ENCODE results near the gene SLC22A15.

SLC22A15 gene

DNA sequence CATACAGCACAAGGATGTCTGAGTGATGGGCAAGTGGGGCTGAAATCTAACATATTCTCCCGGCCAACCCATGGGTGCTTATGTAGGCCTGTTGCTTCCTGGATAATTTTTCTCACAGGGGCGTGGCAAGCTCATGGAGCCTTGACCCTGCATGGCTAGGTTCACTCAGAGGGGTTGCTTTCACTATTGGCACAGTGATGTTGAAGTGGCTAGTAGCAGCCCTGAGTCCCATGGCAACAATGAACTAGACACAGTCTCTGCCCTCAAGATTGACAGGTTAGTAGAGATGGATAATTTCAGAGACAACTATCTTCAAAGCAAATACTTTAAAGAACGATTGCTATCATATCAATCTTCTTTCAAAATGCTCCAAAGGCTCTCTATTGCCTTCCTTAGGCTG lies 128.4 kb downstream of the SLC22A15 start:
- DNase-seq (ENCODE audit: low read depth), result no peak

- no peak for DNase-seq (ENCODE audit: low read depth)
Observed at GRCh38 chr1:116105996-116106395, 129.7 kb downstream of the SLC22A15 start.

DNA sequence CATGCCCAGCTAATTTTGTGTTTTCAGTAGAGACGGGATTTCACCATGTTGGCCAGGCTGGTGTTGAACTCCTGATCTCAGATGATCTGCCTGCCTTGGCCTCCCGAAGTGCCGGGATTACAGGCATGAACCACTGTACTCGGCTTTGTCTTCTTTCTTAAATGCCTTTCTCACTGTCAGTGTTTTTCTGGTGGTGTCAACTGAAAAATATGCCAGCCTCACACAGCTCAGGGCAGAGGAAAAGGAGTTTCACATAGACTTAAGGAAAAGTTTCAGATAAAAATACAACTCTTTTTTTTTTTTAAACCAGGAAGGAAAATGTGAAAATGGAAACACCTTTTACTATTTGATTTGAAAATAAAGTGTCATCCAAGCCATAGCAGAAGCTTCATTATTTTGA lies 130.3 kb downstream of the SLC22A15 start:
- DNase-seq (ENCODE audit: low read depth), result no peak

- DNase-seq (ENCODE audit: low read depth), result no peak
Observed at GRCh38 chr1:116107371-116107770, 131.1 kb downstream of the SLC22A15 start.

DNA sequence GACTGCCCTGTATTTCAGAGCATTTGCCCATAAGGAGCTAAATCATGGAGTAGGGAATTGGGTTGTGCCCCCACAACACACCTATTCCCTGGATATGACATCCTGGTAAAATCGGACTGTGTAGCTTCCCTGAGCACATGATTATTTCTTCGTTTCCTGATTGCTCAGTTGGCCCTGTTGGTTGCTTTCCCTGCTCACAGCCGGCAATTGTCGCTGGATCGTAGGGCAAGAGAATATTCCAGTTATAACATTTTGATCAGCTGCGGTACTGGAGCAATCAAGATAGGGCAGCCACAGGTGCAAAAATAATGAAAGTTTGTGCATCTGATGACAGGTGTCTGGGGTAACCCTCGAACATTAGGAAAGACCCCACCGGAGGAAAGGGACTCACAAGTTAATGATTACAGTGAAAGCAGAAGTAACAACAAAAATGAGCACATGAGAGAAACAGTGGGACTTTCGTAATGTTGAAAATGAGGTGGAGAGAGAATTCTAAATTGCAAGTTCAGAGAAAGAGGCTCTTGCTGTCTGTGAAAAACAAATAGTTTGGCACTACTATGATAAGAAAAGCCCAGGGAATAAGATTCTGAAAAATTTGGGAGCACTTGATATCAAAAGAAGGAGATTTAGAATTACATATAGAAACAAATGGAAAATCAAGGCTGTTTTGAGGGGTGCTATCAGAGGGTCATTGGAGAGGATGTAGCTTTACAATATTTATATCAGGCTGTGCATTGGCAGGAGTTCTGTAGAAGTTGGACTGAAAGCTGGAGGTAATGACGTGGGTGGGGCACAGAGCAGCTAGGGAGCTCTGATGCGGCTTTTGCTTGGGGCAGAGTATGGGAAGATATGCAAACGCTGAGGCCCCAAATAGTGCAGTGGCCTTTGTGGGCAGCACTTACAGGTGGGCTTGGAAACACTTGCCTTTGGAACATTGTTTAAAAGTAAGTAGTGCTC lies 134.5 kb downstream of the SLC22A15 start, which contains the start of gene MAB21L3:
Gene MAB21L3 (plus strand): TSS at position 833 of the 957 bp plus-strand sequence. CDS start 1,217 bp downstream, outside the sequence.
- DNase-seq (ENCODE audit: low read depth), result no peak

GRCh38 chr1:116111524-116112021 lies 135.3 kb downstream of the SLC22A15 start:
- DNase-seq (ENCODE audit: low read depth), result no peak

DNA sequence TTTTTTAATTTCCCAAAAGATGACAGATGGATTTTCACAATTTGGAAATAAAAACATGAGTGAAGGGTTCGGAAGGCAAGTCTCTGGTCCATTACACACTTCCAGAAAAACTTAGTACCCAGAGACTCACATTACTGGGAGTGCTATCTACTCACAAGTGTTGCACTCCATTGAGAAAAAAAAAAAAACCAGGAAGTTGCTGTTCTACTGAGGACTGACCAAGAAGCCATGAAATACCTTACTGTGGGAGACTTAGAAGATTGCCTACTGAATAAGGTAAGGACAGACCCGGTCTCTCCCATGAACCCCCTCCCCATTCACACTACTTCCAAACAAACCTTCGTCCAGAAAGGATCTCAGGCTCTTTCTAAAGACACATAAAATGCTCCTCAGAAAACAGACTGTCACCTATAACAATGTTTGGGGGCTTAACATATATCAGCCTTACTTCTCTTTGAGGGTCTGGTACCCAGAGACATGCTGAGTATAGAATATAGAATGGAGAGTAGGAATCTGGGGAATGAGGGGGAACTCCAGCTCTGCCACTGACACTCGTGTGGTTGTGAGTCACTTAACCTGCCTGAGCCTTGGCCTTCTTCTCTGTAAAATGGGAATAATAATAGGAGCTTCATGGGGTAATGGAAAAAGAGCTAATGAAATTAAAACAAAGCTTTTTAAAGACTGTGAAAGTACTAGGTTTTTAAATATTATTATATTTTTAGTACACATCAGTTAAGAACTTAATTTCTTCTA lies 136.3 kb downstream of the SLC22A15 start:
- DNase-seq (ENCODE audit: low read depth), result no peak

DNA sequence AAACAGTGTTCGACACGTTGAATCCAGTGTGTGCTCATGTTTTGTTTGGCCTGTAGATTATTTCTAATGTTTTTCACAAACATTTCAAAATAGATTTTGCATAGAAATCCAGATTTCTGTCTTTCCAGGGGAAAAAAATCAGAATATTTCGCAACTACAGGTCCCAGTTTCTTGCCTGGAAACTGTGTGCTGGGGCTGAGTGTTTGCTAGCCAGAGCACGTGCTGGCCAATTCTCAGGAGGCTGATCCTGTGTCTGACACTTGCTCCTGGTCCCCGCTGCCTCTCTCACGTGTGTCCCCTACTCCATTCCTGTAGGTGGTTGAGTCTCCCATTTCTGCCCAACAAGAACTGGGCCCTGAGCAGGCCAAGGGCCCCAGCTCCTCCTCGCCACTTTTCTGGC lies 137.3 kb downstream of the SLC22A15 start:
- no peak for DNase-seq (ENCODE audit: low read depth)

GRCh38 chr1:116115476-116116439 lies 139.4 kb downstream of the SLC22A15 start:
- DNase-seq (ENCODE audit: low read depth), result no peak

DNA sequence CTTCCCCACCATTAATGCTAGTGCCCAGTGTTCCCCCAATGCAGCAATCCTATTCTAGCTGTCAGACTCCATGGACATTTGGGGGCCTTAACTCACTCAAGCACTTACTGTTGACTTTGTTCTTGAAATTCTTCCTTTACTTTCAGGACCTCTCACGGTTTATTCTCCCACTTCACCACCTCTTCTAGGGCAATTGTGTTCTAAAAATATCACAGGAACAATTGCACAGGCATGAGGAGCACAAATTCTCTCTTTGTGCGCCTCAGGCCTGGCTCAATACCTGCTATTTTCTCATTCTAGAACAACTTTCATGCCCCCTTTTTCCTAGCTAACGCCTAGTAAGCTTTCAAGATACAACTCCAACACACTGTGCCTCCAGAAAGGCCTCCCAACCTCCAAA lies 142.2 kb downstream of the SLC22A15 start:
- no peak for DNase-seq (ENCODE audit: low read depth)

Data from stimulated activated CD8-positive, alpha-beta memory T cell treated with anti-CD3 and anti-CD28 coated beads, Interleukin-12 subunit alpha, Interleukin-12 subunit beta, amount 100 ng/mL, for 1 hour (primary cell).